ENCODE measurements around the gene SSH2. TPM values are rescaled to one million over a fixed set of nuclear protein-coding genes. Genes with fewer than 3 reads are reported as not detected.
A peak's percentile ranks its signal among the peaks of the same experiment; 100 is the strongest.

The SSH2 gene
- total and polyA plus RNA-seq, 2 of the 13 experiments (the other 11 are each of a cell fraction or from before 2014, with no cell fraction given), result 6.0 to 6.4 TPM

DNA sequence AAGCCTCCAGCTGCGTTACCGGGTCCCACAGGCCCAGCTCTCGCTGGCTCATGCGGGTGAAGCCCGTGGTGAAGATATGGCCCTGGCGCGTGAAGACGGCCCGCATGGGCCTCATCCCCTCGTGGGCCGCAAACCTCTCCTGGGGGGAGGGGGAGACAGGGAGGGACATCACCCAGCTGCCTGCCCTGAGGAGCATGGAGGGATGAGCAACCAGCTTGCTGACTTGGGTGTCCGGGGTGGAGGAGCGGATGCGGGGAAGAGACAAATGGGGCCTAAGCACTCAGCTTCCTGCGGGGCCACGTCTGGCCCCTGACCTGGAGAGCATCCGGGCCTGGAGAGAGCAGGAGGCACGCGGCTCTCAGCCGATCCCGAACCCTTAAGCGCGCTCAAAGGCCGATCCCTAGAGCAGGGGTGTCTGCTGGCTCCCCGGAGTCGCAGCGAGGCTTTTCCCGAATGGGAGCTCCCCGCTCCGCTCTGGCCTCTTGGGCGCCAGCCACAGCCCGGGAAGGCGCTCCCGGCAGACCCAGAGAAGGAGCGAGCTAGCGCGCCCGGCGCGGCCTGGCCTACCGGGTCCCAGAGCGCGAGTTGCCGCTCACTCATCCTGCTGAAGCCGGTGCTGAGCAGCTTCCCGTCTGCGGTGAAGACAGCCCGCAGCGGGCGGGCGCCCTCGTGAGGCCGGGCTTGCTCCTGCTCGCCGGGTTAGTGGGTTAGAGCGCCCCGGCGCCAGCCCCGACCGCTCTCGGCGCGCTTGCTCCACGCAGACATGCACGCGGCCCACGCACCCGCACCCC, 312.4 kb downstream of the SSH2 start (continued):
- peak; percentile 66; the same call in 1 of the 2 replicates for TF ChIP-seq ZNF256 (CRISPR knock-in tag; conservative IDR thresholded peaks at IDR 0.05)
- TF ChIP-seq, protein P1, sequence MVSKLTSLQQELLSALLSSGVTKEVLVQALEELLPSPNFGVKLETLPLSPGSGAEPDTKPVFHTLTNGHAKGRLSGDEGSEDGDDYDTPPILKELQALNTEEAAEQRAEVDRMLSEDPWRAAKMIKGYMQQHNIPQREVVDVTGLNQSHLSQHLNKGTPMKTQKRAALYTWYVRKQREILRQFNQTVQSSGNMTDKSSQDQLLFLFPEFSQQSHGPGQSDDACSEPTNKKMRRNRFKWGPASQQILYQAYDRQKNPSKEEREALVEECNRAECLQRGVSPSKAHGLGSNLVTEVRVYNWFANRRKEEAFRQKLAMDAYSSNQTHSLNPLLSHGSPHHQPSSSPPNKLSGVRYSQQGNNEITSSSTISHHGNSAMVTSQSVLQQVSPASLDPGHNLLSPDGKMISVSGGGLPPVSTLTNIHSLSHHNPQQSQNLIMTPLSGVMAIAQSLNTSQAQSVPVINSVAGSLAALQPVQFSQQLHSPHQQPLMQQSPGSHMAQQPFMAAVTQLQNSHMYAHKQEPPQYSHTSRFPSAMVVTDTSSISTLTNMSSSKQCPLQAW (CRISPR knock-in tag; IDR thresholded peaks at IDR 0.05), result no peak
- TF ChIP-seq SETDB1 (CRISPR knock-in tag; IDR thresholded peaks at IDR 0.05; ENCODE audit: borderline replicate concordance), result no peak
- TF ChIP-seq ZNF24 (IDR thresholded peaks at IDR 0.05), result no peak
- TF ChIP-seq STAG1 (CRISPR knock-in tag; IDR thresholded peaks at IDR 0.05), result peak; percentile 69
- no peak for TF ChIP-seq ZNF780A (CRISPR knock-in tag; IDR thresholded peaks at IDR 0.05)
- TF ChIP-seq IRF2 (CRISPR knock-in tag; IDR thresholded peaks at IDR 0.05), result no peak; the same call in 1 of the 2 replicates
- TF ChIP-seq, protein P2, sequence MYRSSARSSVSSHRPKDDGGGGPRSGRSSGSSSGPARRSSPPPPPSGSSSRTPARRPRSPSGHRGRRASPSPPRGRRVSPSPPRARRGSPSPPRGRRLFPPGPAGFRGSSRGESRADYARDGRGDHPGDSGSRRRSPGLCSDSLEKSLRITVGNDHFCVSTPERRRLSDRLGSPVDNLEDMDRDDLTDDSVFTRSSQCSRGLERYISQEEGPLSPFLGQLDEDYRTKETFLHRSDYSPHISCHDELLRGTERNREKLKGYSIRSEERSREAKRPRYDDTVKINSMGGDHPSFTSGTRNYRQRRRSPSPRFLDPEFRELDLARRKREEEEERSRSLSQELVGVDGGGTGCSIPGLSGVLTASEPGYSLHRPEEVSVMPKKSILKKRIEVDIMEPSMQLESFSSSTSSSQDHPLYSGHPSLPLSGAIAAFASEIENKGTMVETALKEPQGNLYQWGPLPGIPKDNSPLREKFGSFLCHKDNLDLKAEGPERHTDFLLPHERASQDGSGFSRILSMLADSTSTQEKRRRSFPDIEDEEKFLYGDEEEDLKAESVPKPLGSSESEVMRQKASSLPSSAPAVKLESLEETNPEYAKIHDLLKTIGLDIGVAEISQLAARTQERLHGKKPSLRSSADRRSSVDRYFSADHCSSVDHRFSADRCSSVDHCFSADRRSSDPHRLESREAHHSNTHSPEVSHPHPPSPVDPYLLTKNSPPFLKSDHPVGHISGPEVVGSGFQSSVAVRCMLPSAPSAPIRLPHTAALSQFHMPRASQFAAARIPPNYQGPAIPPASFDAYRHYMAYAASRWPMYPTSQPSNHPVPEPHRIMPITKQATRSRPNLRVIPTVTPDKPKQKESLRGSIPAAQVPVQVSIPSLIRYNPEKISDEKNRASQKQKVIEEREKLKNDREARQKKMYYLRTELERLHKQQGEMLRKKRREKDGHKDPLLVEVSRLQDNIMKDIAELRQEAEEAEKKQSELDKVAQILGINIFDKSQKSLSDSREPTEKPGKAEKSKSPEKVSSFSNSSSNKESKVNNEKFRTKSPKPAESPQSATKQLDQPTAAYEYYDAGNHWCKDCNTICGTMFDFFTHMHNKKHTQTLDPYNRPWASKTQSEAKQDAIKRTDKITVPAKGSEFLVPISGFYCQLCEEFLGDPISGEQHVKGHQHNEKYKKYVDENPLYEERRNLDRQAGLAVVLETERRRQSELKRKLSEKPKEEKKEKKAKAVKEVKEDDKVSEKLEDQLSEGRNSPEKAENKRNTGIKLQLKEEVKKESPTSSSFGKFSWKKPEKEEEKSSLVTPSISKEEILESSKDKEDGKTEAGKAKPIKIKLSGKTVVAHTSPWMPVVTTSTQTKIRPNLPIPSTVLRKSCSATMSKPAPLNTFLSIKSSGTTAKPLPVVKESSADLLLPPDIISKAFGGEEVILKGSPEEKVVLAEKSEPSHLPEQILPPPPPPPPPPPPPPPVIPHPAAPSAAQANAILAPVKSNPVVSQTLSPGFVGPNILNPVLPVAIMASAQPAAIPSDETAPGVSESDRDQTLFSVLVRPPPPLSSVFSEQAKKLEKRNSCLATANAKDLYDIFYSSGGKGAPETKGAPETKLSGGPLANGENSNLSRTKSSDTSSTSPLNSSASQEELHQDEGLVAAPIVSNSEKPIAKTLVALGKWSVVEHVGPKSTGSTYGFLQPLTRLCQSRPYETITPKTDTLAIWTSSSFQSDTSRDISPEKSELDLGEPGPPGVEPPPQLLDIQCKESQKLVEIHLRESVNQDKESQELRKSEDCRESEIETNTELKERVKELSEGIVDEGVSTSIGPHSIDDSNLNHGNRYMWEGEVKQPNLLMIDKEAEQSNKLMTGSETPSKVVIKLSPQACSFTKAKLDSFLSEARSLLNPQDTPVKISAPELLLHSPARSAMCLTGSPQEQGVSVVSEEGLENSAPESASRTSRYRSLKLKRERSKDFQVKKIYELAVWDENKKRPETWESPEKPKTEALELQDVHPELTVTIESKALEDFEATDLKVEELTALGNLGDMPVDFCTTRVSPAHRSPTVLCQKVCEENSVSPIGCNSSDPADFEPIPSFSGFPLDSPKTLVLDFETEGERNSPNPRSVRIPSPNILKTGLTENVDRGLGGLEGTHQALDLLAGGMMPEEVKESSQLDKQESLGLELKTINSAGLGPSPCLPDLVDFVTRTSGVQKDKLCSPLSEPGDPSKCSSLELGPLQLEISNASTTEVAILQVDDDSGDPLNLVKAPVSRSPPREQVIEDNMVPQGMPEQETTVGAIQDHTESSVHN (CRISPR knock-in tag; IDR thresholded peaks at IDR 0.05), result no peak
- TF ChIP-seq, protein P3, sequence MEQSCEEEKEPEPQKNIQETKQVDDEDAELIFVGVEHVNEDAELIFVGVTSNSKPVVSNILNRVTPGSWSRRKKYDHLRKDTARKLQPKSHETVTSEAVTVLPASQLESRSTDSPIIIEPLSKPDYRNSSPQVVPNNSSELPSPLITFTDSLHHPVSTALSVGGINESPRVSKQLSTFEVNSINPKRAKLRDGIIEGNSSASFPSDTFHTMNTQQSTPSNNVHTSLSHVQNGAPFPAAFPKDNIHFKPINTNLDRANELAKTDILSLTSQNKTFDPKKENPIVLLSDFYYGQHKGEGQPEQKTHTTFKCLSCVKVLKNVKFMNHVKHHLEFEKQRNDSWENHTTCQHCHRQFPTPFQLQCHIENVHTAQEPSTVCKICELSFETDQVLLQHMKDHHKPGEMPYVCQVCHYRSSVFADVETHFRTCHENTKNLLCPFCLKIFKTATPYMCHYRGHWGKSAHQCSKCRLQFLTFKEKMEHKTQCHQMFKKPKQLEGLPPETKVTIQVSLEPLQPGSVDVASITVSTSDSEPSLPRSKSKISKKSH (CRISPR knock-in tag; IDR thresholded peaks at IDR 0.05; ENCODE audit: borderline replicate concordance), result no peak
- TF ChIP-seq PITX1 (CRISPR knock-in tag; IDR thresholded peaks at IDR 0.05), result peak; percentile 36; the same call in 1 of the 2 replicates
- peak; percentile 71; the same call in 1 of the 2 replicates for TF ChIP-seq KLF15 (CRISPR knock-in tag; IDR thresholded peaks at IDR 0.05; ENCODE audit: borderline replicate concordance)
- TF ChIP-seq ZSCAN22 (CRISPR knock-in tag; IDR thresholded peaks at IDR 0.05), result no peak
- TF ChIP-seq DR1 (CRISPR knock-in tag; IDR thresholded peaks at IDR 0.05), result no peak
- TF ChIP-seq CC2D1A (CRISPR knock-in tag; IDR thresholded peaks at IDR 0.05), result no peak
- TF ChIP-seq ZNF468 (CRISPR knock-in tag; IDR thresholded peaks at IDR 0.05), result no peak
- no peak; the same call in 1 of the 2 replicates for TF ChIP-seq KAT7 (CRISPR knock-in tag; IDR thresholded peaks at IDR 0.05; ENCODE audit: borderline replicate concordance)
- TF ChIP-seq ZNF709 (CRISPR knock-in tag; IDR thresholded peaks at IDR 0.05), result no peak

Data from HepG2 (cell line).